H1 (cell line): ENCODE measurements around the gene ARFGAP3. TPM values are rescaled to one million over a fixed set of nuclear protein-coding genes. Genes with fewer than 3 reads are reported as not detected.

Source experiments
- CTCF ChIA-PET: fragments of 300-600 bp; sonication (Branson Sonifier 250); formaldehyde crosslinking; loops from one replicate; lab custom pipeline; 2021; ENCODE audit not compliant: partially characterized antibody; lab: Charles Lee
- POLR2A ChIA-PET: fragments of 300-600 bp; sonication (Branson Sonifier 250); formaldehyde crosslinking; loops from one replicate; lab custom pipeline; 2021; ENCODE audit warnings: inconsistent platforms; ENCODE audit not compliant: partially characterized antibody; lab: Charles Lee
- DNase-seq, 2 experiments: peaks; one replicate each; pipeline versions ENCODE4 v3.0.0 to v3.0.0-alpha.2; 2010 to 2022; ENCODE audit warnings: low spot score in 2 of 2, low read depth in 1 of 2, mixed read lengths in 1 of 2
- FAIRE-seq: peaks from 2 replicates; lab custom pipeline; 2011; peaks lifted over from hg19 to GRCh38; lab: Jason Lieb, UNC
- H2AFZ ChIP-seq: 2 replicates; pipeline ENCODE4 v1.8.1; 2012; ENCODE audit warnings: low read length, inconsistent platforms
- H2AK5ac ChIP-seq: 2 replicates; pipeline ENCODE4 v1.6.1; 2013; ENCODE audit warnings: low read depth, low read length
- H2BK120ac ChIP-seq: replicated peaks from 2 replicates; pipeline ENCODE3; 2013; ENCODE audit warnings: low read depth, low read length, inconsistent platforms
- H2BK12ac ChIP-seq: 2 replicates; pipeline ENCODE4 v1.6.1; 2013; ENCODE audit warnings: low read depth, low read length
- H2BK15ac ChIP-seq: 2 replicates; pipeline ENCODE4 v1.6.1; 2013; ENCODE audit warnings: low read length
- H2BK20ac ChIP-seq: 2 replicates; pipeline ENCODE4 v1.6.1; 2013; ENCODE audit warnings: low read length
- H2BK5ac ChIP-seq: 2 replicates; pipeline ENCODE4 v1.6.1; 2013; ENCODE audit warnings: low read depth, low read length
- H3K14ac ChIP-seq: 2 replicates; pipeline ENCODE4 v1.6.1; 2013; ENCODE audit warnings: inconsistent platforms; ENCODE audit not compliant: insufficient read length
- H3K18ac ChIP-seq: 2 replicates; pipeline ENCODE4 v1.6.1; 2013; ENCODE audit warnings: low read length; ENCODE audit errors: extremely low read depth
- H3K23ac ChIP-seq: 2 replicates; pipeline ENCODE4 v1.6.1; 2013; ENCODE audit warnings: inconsistent platforms; ENCODE audit not compliant: insufficient read length
- H3K23me2 ChIP-seq: 2 replicates; pipeline ENCODE4 v1.6.1; 2013; ENCODE audit warnings: low read depth, low read length
- H3K27ac ChIP-seq: 2 replicates; pipeline ENCODE4 v1.6.1; 2011; ENCODE audit warnings: low read depth, low read length, inconsistent platforms
- H3K27me3 ChIP-seq, 4 experiments: replicated peaks in 1 of 4; 1 replicate in 1 of 4; 2 replicates in 3 of 4; pipeline versions ENCODE4 v1.6.1 to v1.8.1; 2011 to 2013; ENCODE audit warnings: low read length in 3 of 4, mild to moderate bottlenecking in 3 of 4, inconsistent platforms in 2 of 4, mixed read lengths in 2 of 4, moderate library complexity in 1 of 4; ENCODE audit not compliant: control insufficient read depth in 3 of 4, insufficient read depth in 3 of 4; ENCODE audit errors: extremely low read depth in 1 of 4
- H3K36me3 ChIP-seq, 4 experiments: 2 replicates each; pipeline versions ENCODE4 v1.6.1 to v1.8.1; 2011 to 2013; ENCODE audit warnings: mild to moderate bottlenecking in 4 of 4, low read length in 3 of 4, moderate library complexity in 2 of 4, control low read depth in 1 of 4, inconsistent platforms in 1 of 4; ENCODE audit not compliant: insufficient read depth in 4 of 4, control insufficient read depth in 2 of 4
- H3K4ac ChIP-seq: replicated peaks from 2 replicates; pipeline ENCODE3; 2013; ENCODE audit warnings: low read length, low read depth, mixed read lengths, inconsistent platforms; ENCODE audit not compliant: insufficient read length
- H3K4me1 ChIP-seq, 4 experiments: replicated peaks in 1 of 4; 1 replicate in 1 of 4; 2 replicates in 3 of 4; pipeline versions ENCODE4 v1.6.1 to v1.8.1; 2011 to 2013; ENCODE audit warnings: low read length in 3 of 4, inconsistent platforms in 2 of 4, mixed read lengths in 1 of 4; ENCODE audit not compliant: insufficient read depth in 4 of 4, control insufficient read depth in 3 of 4
- H3K4me2 ChIP-seq, 2 experiments: 2 replicates each; pipeline versions ENCODE4 v1.6.1 to v1.8.1; 2011 to 2013; ENCODE audit warnings: low read depth in 2 of 2, low read length in 2 of 2, control low read depth in 1 of 2, inconsistent platforms in 1 of 2, mild to moderate bottlenecking in 1 of 2; ENCODE audit not compliant: insufficient read depth in 1 of 2
- H3K4me3 ChIP-seq, 4 experiments: fragments of 200-600, 300-600 bp in 1 of 4; sonication (generic), shearing (Covaris generic), sonication (Bioruptor Twin) in 1 of 4; 2 replicates each; pipeline versions ENCODE4 v1.5.1 to v1.8.1; 2011 to 2016; ENCODE audit warnings: low read length in 4 of 4, low read depth in 3 of 4, control low read depth in 2 of 4, inconsistent platforms in 2 of 4, mild to moderate bottlenecking in 2 of 4, mixed read lengths in 1 of 4, moderate library complexity in 1 of 4; ENCODE audit not compliant: insufficient read depth in 2 of 4; ENCODE audit errors: extremely low read depth in 1 of 4
- H3K56ac ChIP-seq: replicated peaks from 2 replicates; pipeline ENCODE3; 2013; ENCODE audit warnings: low read depth, mild to moderate bottlenecking, mixed read lengths, low read length, inconsistent platforms; ENCODE audit not compliant: insufficient read length
- H3K79me1 ChIP-seq: 2 replicates; pipeline ENCODE4 v1.6.1; 2013; ENCODE audit warnings: low read depth, low read length, control low read depth
- H3K79me2 ChIP-seq, 2 experiments: 2 replicates each; pipeline versions ENCODE4 v1.6.1 to v1.8.1; 2012 to 2013; ENCODE audit warnings: low read length in 2 of 2, mild to moderate bottlenecking in 2 of 2, inconsistent platforms in 1 of 2; ENCODE audit not compliant: insufficient read depth in 2 of 2, control insufficient read depth in 1 of 2
- H3K9ac ChIP-seq, 4 experiments: replicated peaks in 1 of 4; 1 replicate in 1 of 4; 2 replicates in 3 of 4; pipeline versions ENCODE4 v1.6.1 to v1.8.1; 2011 to 2013; ENCODE audit warnings: low read depth in 3 of 4, low read length in 3 of 4, control low read depth in 2 of 4, mild to moderate bottlenecking in 2 of 4, moderate library complexity in 2 of 4, inconsistent platforms in 1 of 4; ENCODE audit errors: extremely low read depth in 1 of 4
- H3K9me3 ChIP-seq, 2 experiments: 2 replicates each; pipeline versions ENCODE4 v1.6.1 to v1.8.1; 2012 to 2013; ENCODE audit warnings: mild to moderate bottlenecking in 2 of 2, moderate library complexity in 2 of 2, control low read depth in 1 of 2, inconsistent platforms in 1 of 2, low read depth in 1 of 2, low read length in 1 of 2, mixed read lengths in 1 of 2; ENCODE audit not compliant: insufficient read depth in 2 of 2
- H4K20me1 ChIP-seq, 2 experiments: replicated peaks in 1 of 2; 2 replicates each; pipeline versions ENCODE3 to v1.8.1; 2011 to 2013; ENCODE audit warnings: inconsistent platforms in 2 of 2, low read length in 2 of 2, mild to moderate bottlenecking in 1 of 2; ENCODE audit not compliant: insufficient read depth in 2 of 2, control insufficient read depth in 1 of 2
- H4K5ac ChIP-seq: 2 replicates; pipeline ENCODE4 v1.6.1; 2013; ENCODE audit warnings: low read length, low read depth, mixed read lengths, inconsistent platforms; ENCODE audit not compliant: insufficient read length
- H4K8ac ChIP-seq: 2 replicates; pipeline ENCODE4 v1.8.0; 2013; ENCODE audit warnings: mild to moderate bottlenecking, moderate library complexity, low read length, inconsistent platforms; ENCODE audit not compliant: insufficient read depth; ENCODE audit errors: extremely low read depth
- H4K91ac ChIP-seq: replicated peaks from 2 replicates; pipeline ENCODE3; 2013; ENCODE audit warnings: low read length, mixed read lengths, inconsistent platforms; ENCODE audit not compliant: insufficient read length
- CHD2 ChIP-seq: IDR thresholded peaks from 2 replicates; pipeline ENCODE4 v1.6.1; 2012; ENCODE audit warnings: low read length, improper control_type of control experiment
- EP300 ChIP-seq, 2 experiments: IDR thresholded peaks; 1 replicate in 1 of 2; 2 replicates in 1 of 2; pipeline ENCODE4 v1.6.1; 2011 to 2012; ENCODE audit warnings: low read depth in 2 of 2, low read length in 2 of 2, mild to moderate bottlenecking in 2 of 2, borderline replicate concordance in 1 of 2, inconsistent platforms in 1 of 2, moderate library complexity in 1 of 2
- NRF1 ChIP-seq: IDR thresholded peaks from 2 replicates; pipeline ENCODE4 v1.6.1; 2011; ENCODE audit warnings: mild to moderate bottlenecking, low read depth, low read length, improper control_type of control experiment
- SP1 ChIP-seq: IDR thresholded peaks from 2 replicates; pipeline ENCODE4 v1.6.1; 2011; ENCODE audit warnings: low read depth, low read length
- SRF ChIP-seq: IDR thresholded peaks from 2 replicates; pipeline ENCODE4 v1.6.1; 2011; ENCODE audit warnings: mild to moderate bottlenecking, low read depth, low read length, moderate library complexity
- WGBS, 2 experiments: shearing (Covaris generic) in 1 of 2; methylation state at CpG; one replicate each; pipeline versions ENCODE4 v1.1.6 to v1.1.7; 2013 to 2015; ENCODE audit warnings: low lambda C conversion rate in 2 of 2, mixed read lengths in 2 of 2, inconsistent platforms in 1 of 2, low coverage in 1 of 2, missing lambda C conversion rate in 1 of 2; ENCODE audit not compliant: insufficient replicate concordance in 2 of 2, insufficient coverage in 1 of 2, insufficient read length in 1 of 2; ENCODE audit errors: extremely low coverage in 1 of 2, missing lambda C conversion rate in 1 of 2; 5-methylcytosine and 5-hydroxymethylcytosine counted together
- polyA plus RNA-seq, 7 experiments: library from polyadenylated mRNA; depleted of rRNA in 3 of 7; stranded (reverse) in 5 of 7; unstranded in 2 of 7; fragments of >200 nt in 5 of 7; fragments of 200-250 nt in 2 of 7; gene quantifications; 1 replicate in 5 of 7; 2 replicates in 1 of 7; 4 replicates in 1 of 7; pipeline versions ENCODE4 v1.2.1 to v1.2.3, GENCODE V29; 2011 to 2013; ENCODE audit warnings: missing spikeins in 2 of 7, mixed read lengths in 2 of 7
- total RNA-seq: library from RNA; stranded (reverse); fragmentation: NEBNext Ultra II Directional; extraction: Animal tissue kit (Norgen Biotek cat#: 25700); gene quantifications from 2 replicates; pipeline ENCODE4 v1.2.1, GENCODE V29; 2021

The ARFGAP3 gene
- total and polyA plus RNA-seq, 2 of the 8 experiments (the other 6 are each of a cell fraction or from before 2014, with no cell fraction given) = 9.7 to 16.0 TPM

GRCh38 chr22:42787357-42787736 lies 69.7 kb downstream of the ARFGAP3 start:
- no peak overlapping the region for H3K56ac ChIP-seq
- H3K4me2 ChIP-seq = no peak overlapping the region
- no peak overlapping the region for H2BK15ac ChIP-seq
- ChIA-PET POLR2A (interaction anchor here (1.0 to 1.4 kb wide), 2 partner anchors 172 to 228 kb away, joined by 3 to 6 read pairs; partner anchors contain the start of gene POLDIP3), CTCF (interaction anchor here (0.5 to 6.5 kb wide), 6 partner anchors 13 to 268 kb away, joined by 3 to 32 read pairs (median 4); no protein-coding TSS in a partner anchor)
- no peaks in the 10 kb centered on the region for H4K20me1 ChIP-seq
- no peaks in the 10 kb centered on the region for H3K36me3 ChIP-seq
- no peak overlapping the region for H2BK20ac ChIP-seq
- TF ChIP-seq CHD2 = no peak
- no peak for TF ChIP-seq EP300 (IDR thresholded peaks at IDR 0.05; ENCODE audit: borderline replicate concordance in 1 of 2, low read depth in 2 of 2, low read length in 2 of 2)
- TF ChIP-seq SP1 = no peak
- no peak for TF ChIP-seq SRF
- no peak for TF ChIP-seq NRF1
- H3K4ac ChIP-seq = no peak overlapping the region
- H3K79me1 ChIP-seq = no peaks in the 10 kb centered on the region
- DNase-seq (no peak), FAIRE-seq (no peak)
- H3K23me2 ChIP-seq = no peaks in the 10 kb centered on the region
- no peak overlapping the region for H4K8ac ChIP-seq
- H3K27me3 ChIP-seq = no peaks in the 10 kb centered on the region
- no peak overlapping the region for H4K91ac ChIP-seq
- no peaks in the 10 kb centered on the region for H3K9me3 ChIP-seq
- no peaks in the 10 kb centered on the region for H3K79me2 ChIP-seq
- no peak overlapping the region for H3K9ac ChIP-seq
- H2BK5ac ChIP-seq = no peak overlapping the region
- no peak overlapping the region for H3K18ac ChIP-seq
- H2AFZ ChIP-seq = no peak overlapping the region
- H2BK120ac ChIP-seq = no peak overlapping the region
- no peak overlapping the region for H2BK12ac ChIP-seq
- H4K5ac ChIP-seq = no peak overlapping the region
- no peak overlapping the region for H3K4me3 ChIP-seq
- H3K4me1 ChIP-seq = no peaks in the 10 kb centered on the region; a peak in 1 of 7 replicates
- H3K14ac ChIP-seq = no peak overlapping the region
- 89% methylated on average over 14 of the region's 14 CpGs; no CpG with 5 or more reads in 1 of the 2 experiments for WGBS, 2 experiments
- no peak overlapping the region for H3K23ac ChIP-seq
- no peak overlapping the region for H3K27ac ChIP-seq
- H2AK5ac ChIP-seq = no peak overlapping the region
